Measurements from ENCODE around the gene TSPAN5. TPM values are rescaled to one million over a fixed set of nuclear protein-coding genes. Genes with fewer than 3 reads are reported as not detected.

The TSPAN5 gene
- total and polyA plus RNA-seq, 3 experiments from 2014 or later = 15.9 to 29.7 (median 16.7) TPM

DNA sequence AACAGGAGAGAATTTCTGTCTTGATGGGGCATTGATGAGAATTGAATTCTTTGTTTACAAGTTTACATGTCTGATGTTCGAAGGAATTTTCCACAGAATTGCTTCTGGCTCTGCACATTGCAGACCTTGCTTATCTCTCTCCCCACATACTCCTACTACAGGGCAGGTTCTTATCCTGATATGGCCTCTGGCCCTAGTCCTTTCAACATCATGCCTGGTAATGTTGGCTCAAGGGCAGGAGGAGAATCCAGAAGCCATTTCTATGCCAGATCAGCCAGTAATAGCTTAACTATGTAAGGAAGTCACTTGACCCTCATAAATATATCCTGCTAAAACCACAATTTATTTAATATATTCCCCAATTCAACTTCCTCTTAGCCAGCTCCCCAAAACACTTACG lies 24.3 kb upstream of the TSPAN5 start:
- ChIA-PET POLR2A (no interaction called here), CTCF (no interaction called here)
- Histone ChIP-seq H3K9me3 (ENCODE audit: low read length) (no peaks in the 10 kb centered on the region), H3K4me3 (ENCODE audit: low read length) (no peak overlapping the region), H3K27me3 (ENCODE audit: insufficient read depth, low read length, poor library complexity, severe bottlenecking) (no peaks in the 10 kb centered on the region), H3K27ac (ENCODE audit: low read depth, low read length) (no peak overlapping the region), H3K36me3 (ENCODE audit: insufficient read depth, low read length) (no peaks in the 10 kb centered on the region), H3K4me1 (ENCODE audit: insufficient read depth, low read length) (peaks cover 1% of the 10 kb centered on the region)
- H3K27me3 Mint-ChIP-seq = no peaks in the 10 kb centered on the region
- H3K27ac Mint-ChIP-seq = no peak overlapping the region
- no peak for DNase-seq
- no peaks in the 10 kb centered on the region for H3K9me3 Mint-ChIP-seq
- no peaks in the 10 kb centered on the region for H3K36me3 Mint-ChIP-seq
- peaks cover 1 to 11% (median 4%) of the 10 kb centered on the region in 3 donors for H3K4me1 Mint-ChIP-seq
- no peak overlapping the region for H3K4me3 Mint-ChIP-seq

DNA sequence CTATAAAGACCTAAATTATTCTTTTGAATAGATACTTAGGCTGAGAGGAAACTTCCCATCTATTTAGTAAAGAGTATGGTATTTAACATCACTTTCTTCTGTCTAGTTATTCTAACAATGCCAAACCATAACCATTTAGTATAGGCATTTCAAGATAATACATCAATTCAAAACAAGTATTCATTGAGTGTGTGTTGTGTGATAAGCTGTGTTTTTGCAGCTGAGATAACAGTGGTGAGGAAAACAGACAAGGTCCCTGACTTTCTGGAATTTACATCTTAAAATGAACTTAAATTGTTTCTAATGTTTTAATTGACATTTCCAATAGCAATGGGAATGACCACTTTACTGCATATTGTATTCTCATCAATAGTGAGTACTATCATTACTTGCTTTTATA lies 22.4 kb upstream of the TSPAN5 start:
- POLR2A ChIA-PET = no interaction called here
- H3K4me1 Mint-ChIP-seq = peaks cover 0 to 4% (median 2%) of the 10 kb centered on the region in 3 donors

DNA sequence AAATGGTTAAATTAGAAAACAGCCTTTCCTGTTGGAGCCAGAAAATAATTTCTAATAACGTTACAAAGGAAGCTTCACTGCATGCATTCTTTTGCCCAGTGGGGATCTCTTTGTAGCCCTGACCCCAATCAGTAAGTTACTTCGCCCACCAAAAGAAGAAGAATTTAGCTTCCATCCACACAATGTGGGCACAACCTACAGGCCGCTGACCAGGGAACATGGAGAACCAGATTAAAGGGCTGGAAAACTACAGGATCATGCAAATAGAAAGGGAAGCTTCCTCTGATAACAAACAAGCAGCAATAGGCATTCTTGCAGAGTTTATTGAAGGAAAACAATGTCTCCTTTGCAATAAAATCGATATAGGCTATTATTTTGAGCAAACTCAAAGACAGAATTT lies 21.3 kb upstream of the TSPAN5 start:
- POLR2A ChIA-PET = no interaction called here
- H3K27me3 ChIP-seq (ENCODE audit: insufficient read depth, low read length, poor library complexity, severe bottlenecking) = no peaks in the 10 kb centered on the region
- no peaks in the 10 kb centered on the region for H3K4me1 ChIP-seq (ENCODE audit: insufficient read depth, low read length)
- no peak overlapping the region for H3K4me3 ChIP-seq (ENCODE audit: low read length)
- H3K27me3 Mint-ChIP-seq = no peaks in the 10 kb centered on the region
- no peaks in the 10 kb centered on the region for H3K36me3 ChIP-seq (ENCODE audit: insufficient read depth, low read length)
- peaks cover 0 to 4% (median 0%) of the 10 kb centered on the region in 3 donors for H3K36me3 Mint-ChIP-seq
- no peaks in the 10 kb centered on the region for H3K9me3 Mint-ChIP-seq
- CTCF ChIA-PET = interaction anchor here (0.8 to 1.2 kb wide), 2 partner anchors 9 to 173 kb away, joined by 3 read pairs; no protein-coding TSS in a partner anchor
- no peak for DNase-seq
- H3K9me3 ChIP-seq (ENCODE audit: low read length) = no peaks in the 10 kb centered on the region
- no peak overlapping the region for H3K4me3 Mint-ChIP-seq
- H3K4me1 Mint-ChIP-seq = peaks cover 0 to 2% (median 0%) of the 10 kb centered on the region in 3 donors
- H3K27ac ChIP-seq (ENCODE audit: low read depth, low read length) = no peak overlapping the region
- H3K27ac Mint-ChIP-seq = no peak overlapping the region

More for the DNA sequence above, 22.4 kb upstream of the TSPAN5 start:
- Mint-ChIP-seq H3K4me3 (no peak overlapping the region), H3K27ac (no peak overlapping the region), H3K36me3 (peaks cover 0 to 4% (median 0%) of the 10 kb centered on the region in 3 donors), H3K9me3 (no peaks in the 10 kb centered on the region), H3K27me3 (no peaks in the 10 kb centered on the region)
- no peaks in the 10 kb centered on the region for H3K27me3 ChIP-seq (ENCODE audit: insufficient read depth, low read length, poor library complexity, severe bottlenecking)
- H3K4me3 ChIP-seq (ENCODE audit: low read length) = no peak overlapping the region
- H3K9me3 ChIP-seq (ENCODE audit: low read length) = no peaks in the 10 kb centered on the region
- CTCF ChIA-PET = no interaction called here
- H3K36me3 ChIP-seq (ENCODE audit: insufficient read depth, low read length) = no peaks in the 10 kb centered on the region
- no peaks in the 10 kb centered on the region for H3K4me1 ChIP-seq (ENCODE audit: insufficient read depth, low read length)
- no peak for DNase-seq
- no peak overlapping the region for H3K27ac ChIP-seq (ENCODE audit: low read depth, low read length)

DNA sequence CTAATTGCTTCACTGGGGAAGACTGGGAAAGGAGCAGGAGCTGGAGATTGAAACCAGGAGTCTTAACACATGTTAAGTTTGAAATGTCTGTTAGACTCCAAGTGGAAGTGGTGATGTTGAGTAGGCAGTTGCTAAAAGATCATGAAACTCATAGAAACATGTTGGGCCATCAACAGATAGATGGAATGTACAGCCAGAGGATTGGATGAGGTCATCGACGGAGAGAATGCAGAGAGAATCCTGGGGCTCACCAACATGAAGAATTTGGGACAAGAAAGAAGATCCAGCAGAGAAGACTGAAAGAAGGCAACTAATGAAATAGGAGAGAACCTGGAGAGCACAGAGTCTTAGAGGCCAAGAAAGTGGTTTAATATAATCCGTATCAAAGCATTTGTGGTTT lies 19.4 kb upstream of the TSPAN5 start:
- Histone ChIP-seq H3K4me3 (ENCODE audit: low read length) (no peak overlapping the region), H3K36me3 (ENCODE audit: insufficient read depth, low read length) (no peaks in the 10 kb centered on the region), H3K27ac (ENCODE audit: low read depth, low read length) (no peak overlapping the region), H3K9me3 (ENCODE audit: low read length) (no peaks in the 10 kb centered on the region), H3K27me3 (ENCODE audit: insufficient read depth, low read length, poor library complexity, severe bottlenecking) (no peaks in the 10 kb centered on the region), H3K4me1 (ENCODE audit: insufficient read depth, low read length) (no peaks in the 10 kb centered on the region)
- ChIA-PET CTCF (no interaction called here), POLR2A (no interaction called here)
- no peak overlapping the region for H3K4me3 Mint-ChIP-seq
- no peaks in the 10 kb centered on the region for H3K9me3 Mint-ChIP-seq
- DNase-seq = no peak
- H3K27me3 Mint-ChIP-seq = peaks cover 4 to 8% of the 10 kb centered on the region in 2 donors
- no peak overlapping the region for H3K27ac Mint-ChIP-seq
- peaks cover 0 to 4% (median 0%) of the 10 kb centered on the region in 3 donors for H3K36me3 Mint-ChIP-seq
- peaks cover 4 to 6% (median 5%) of the 10 kb centered on the region in 3 donors for H3K4me1 Mint-ChIP-seq

DNA sequence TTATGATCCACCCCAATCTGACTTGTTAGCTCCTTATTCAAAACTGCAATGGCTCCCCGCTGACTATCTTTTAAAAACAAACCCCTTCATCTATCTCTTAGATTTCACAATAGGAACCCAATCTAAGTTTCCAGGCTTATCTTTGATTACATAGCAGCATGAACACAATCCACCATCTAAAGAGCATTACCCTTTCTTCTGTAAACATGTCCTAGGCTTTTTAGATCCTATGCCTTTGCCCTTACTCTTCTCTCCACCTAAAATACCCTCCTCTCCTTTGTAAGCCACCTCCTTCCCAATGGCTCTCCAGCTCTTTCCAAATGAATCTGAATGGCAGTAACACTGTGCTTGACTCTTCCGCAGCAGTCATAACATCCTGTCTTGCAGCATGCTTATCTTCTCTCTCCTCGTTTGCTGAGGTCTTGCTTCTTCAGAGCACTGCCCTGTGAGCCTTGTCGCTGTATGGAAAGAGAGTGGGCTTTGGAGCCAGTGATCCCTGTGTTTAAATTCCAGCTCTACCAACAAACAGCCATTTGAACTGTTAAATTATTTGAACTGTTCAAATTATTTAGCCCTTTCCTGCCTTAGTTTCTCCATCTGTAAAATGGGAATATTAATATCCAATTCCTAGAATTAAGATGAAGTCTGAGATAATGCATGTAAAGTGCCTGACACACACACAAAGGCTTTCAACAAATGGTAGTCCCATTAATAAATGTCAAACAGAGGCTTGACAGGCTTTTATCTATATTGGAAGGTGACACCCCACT lies 16.2 kb upstream of the TSPAN5 start:
- H3K36me3 Mint-ChIP-seq = peaks cover 0 to 4% (median 0%) of the 10 kb centered on the region in 3 donors
- no peaks in the 10 kb centered on the region for H3K9me3 Mint-ChIP-seq
- DNase-seq = no peak
- peaks cover 8 to 15% of the 10 kb centered on the region in 2 donors for H3K27me3 Mint-ChIP-seq
- peaks cover 5 to 11% (median 6%) of the 10 kb centered on the region in 3 donors for H3K4me1 Mint-ChIP-seq
- H3K4me3 ChIP-seq (ENCODE audit: low read length) = no peak overlapping the region
- no peak overlapping the region for H3K27ac ChIP-seq (ENCODE audit: low read depth, low read length)
- no peaks in the 10 kb centered on the region for H3K4me1 ChIP-seq (ENCODE audit: insufficient read depth, low read length)
- POLR2A ChIA-PET = no interaction called here
- H3K4me3 Mint-ChIP-seq = no peak overlapping the region
- no peak overlapping the region for H3K27ac Mint-ChIP-seq
- H3K27me3 ChIP-seq (ENCODE audit: insufficient read depth, low read length, poor library complexity, severe bottlenecking) = no peaks in the 10 kb centered on the region
- CTCF ChIA-PET = no interaction called here
- no peaks in the 10 kb centered on the region for H3K9me3 ChIP-seq (ENCODE audit: low read length)
- no peaks in the 10 kb centered on the region for H3K36me3 ChIP-seq (ENCODE audit: insufficient read depth, low read length)

DNA sequence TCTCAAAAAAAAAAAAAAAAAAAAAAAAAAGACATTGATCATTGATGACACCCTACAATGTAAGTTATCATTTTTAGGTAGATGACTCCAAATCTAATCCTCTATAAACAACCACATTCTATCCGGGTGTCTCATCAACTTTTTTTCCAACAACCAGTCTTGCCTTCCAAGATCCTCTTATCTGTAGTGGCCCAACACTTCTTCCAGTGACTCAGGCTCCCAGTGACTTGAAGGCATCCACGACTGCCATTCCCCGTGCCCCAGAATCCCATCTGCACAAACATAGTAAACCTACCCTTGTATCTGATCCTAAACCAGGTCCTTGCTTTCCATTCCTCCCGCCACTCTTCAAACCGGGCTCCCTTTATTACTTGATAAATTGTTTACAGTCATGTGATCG lies 15.6 kb upstream of the TSPAN5 start:
- H3K27me3 Mint-ChIP-seq = peaks cover 8 to 15% of the 10 kb centered on the region in 2 donors
- Histone ChIP-seq H3K4me3 (ENCODE audit: low read length) (no peak overlapping the region), H3K27me3 (ENCODE audit: insufficient read depth, low read length, poor library complexity, severe bottlenecking) (no peaks in the 10 kb centered on the region), H3K36me3 (ENCODE audit: insufficient read depth, low read length) (no peaks in the 10 kb centered on the region), H3K4me1 (ENCODE audit: insufficient read depth, low read length) (no peaks in the 10 kb centered on the region), H3K27ac (ENCODE audit: low read depth, low read length) (no peak overlapping the region), H3K9me3 (ENCODE audit: low read length) (no peaks in the 10 kb centered on the region)
- CTCF ChIA-PET = interaction anchor here (0.7 kb wide), 1 partner anchor 16 kb away, joined by 3 read pairs; no protein-coding TSS in a partner anchor
- no peak overlapping the region for H3K4me3 Mint-ChIP-seq
- H3K4me1 Mint-ChIP-seq = peaks cover 5 to 11% (median 6%) of the 10 kb centered on the region in 3 donors
- H3K9me3 Mint-ChIP-seq = no peaks in the 10 kb centered on the region
- POLR2A ChIA-PET = no interaction called here
- H3K27ac Mint-ChIP-seq = no peak overlapping the region
- H3K36me3 Mint-ChIP-seq = peaks cover 0 to 4% (median 0%) of the 10 kb centered on the region in 3 donors
- no peak for DNase-seq

DNA sequence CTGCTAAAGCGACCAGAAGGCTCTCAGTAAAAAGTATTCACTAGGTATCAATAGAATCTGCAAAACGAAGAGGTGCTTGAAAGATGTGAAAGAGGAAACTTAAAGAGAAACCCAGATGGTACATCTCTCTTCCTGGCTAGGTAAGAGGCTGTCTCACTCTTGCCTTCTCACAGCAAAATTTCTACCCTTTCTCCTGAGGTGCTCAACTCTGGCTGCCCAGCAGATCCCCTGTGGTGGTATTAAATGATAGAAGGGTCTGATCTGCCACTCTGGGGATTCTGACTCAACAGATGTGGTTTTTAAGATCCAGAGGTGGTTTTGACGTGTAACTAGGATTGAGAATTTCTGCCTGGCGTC lies 14.9 kb upstream of the TSPAN5 start:
- Histone ChIP-seq H3K27me3 (ENCODE audit: insufficient read depth, low read length, poor library complexity, severe bottlenecking) (no peaks in the 10 kb centered on the region), H3K4me1 (ENCODE audit: insufficient read depth, low read length) (no peaks in the 10 kb centered on the region), H3K4me3 (ENCODE audit: low read length) (no peak overlapping the region), H3K9me3 (ENCODE audit: low read length) (no peaks in the 10 kb centered on the region), H3K27ac (ENCODE audit: low read depth, low read length) (no peak overlapping the region), H3K36me3 (ENCODE audit: insufficient read depth, low read length) (no peaks in the 10 kb centered on the region)
- Mint-ChIP-seq H3K4me1 (peaks cover 5 to 11% (median 6%) of the 10 kb centered on the region in 3 donors), H3K27ac (no peak overlapping the region), H3K36me3 (peaks cover 0 to 4% (median 0%) of the 10 kb centered on the region in 3 donors), H3K4me3 (peak overlapping the region in 1 of 7 donors; percentile 1), H3K9me3 (no peaks in the 10 kb centered on the region), H3K27me3 (peaks cover 8 to 15% of the 10 kb centered on the region in 2 donors)
- CTCF ChIA-PET = interaction anchor here (0.7 kb wide), 1 partner anchor 17 kb away, joined by 3 read pairs; no protein-coding TSS in a partner anchor
- POLR2A ChIA-PET = no interaction called here
- no peak for DNase-seq

DNA sequence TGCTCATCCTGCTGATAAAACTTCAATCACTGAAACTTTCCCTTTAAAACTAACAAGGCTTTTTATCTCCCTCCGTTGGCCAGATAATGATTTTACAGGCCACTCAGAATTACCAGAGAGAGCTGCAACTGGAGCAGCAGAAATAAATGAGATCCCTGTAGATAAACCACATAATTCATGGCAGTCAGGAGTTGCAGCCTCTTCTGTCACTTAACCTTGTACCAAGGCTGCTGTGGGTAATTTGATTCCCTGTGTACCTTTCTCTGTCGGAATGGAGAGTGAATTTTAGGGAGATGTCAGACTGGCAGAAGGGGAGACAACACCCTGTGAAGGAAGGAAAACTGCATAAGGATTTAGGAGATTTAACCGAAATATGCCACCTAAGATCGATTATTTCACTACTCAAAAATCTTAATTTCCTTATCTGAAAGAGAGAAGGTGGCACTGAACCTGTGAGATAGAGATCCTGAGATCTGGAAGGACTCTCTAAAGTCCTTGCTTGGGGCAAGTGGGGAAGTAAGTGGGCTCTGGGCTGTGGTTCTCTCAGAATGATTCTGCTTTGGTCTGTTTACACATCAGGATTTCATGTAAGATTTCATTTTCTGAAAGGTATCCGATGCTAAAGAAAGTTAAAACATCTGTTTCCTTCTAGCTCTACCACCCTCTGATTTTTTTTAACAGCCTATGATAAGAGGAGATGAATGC lies 14.3 kb upstream of the TSPAN5 start:
- Mint-ChIP-seq H3K36me3 (peaks cover 0 to 4% (median 0%) of the 10 kb centered on the region in 3 donors), H3K4me3 (peak overlapping the region in 1 of 7 donors; percentile 1), H3K27ac (no peak overlapping the region), H3K9me3 (no peaks in the 10 kb centered on the region), H3K27me3 (peaks cover 8 to 15% of the 10 kb centered on the region in 2 donors), H3K4me1 (peaks cover 5 to 11% (median 6%) of the 10 kb centered on the region in 3 donors)
- POLR2A ChIA-PET = no interaction called here
- DNase-seq = no peak
- no peaks in the 10 kb centered on the region for H3K4me1 ChIP-seq (ENCODE audit: insufficient read depth, low read length)
- no peaks in the 10 kb centered on the region for H3K36me3 ChIP-seq (ENCODE audit: insufficient read depth, low read length)
- H3K27ac ChIP-seq (ENCODE audit: low read depth, low read length) = no peak overlapping the region
- no peaks in the 10 kb centered on the region for H3K9me3 ChIP-seq (ENCODE audit: low read length)
- CTCF ChIA-PET = no interaction called here
- H3K4me3 ChIP-seq (ENCODE audit: low read length) = no peak overlapping the region
- no peaks in the 10 kb centered on the region for H3K27me3 ChIP-seq (ENCODE audit: insufficient read depth, low read length, poor library complexity, severe bottlenecking)

All from CD8-positive, alpha-beta memory T cell (primary cell).